ENCODE data around the gene THAP11. TPM values are rescaled to one million over a fixed set of nuclear protein-coding genes. Genes with fewer than 3 reads are reported as not detected.

The THAP11 gene
- 26.0 and 39.4 TPM in 2 replicates for total RNA-seq

DNA sequence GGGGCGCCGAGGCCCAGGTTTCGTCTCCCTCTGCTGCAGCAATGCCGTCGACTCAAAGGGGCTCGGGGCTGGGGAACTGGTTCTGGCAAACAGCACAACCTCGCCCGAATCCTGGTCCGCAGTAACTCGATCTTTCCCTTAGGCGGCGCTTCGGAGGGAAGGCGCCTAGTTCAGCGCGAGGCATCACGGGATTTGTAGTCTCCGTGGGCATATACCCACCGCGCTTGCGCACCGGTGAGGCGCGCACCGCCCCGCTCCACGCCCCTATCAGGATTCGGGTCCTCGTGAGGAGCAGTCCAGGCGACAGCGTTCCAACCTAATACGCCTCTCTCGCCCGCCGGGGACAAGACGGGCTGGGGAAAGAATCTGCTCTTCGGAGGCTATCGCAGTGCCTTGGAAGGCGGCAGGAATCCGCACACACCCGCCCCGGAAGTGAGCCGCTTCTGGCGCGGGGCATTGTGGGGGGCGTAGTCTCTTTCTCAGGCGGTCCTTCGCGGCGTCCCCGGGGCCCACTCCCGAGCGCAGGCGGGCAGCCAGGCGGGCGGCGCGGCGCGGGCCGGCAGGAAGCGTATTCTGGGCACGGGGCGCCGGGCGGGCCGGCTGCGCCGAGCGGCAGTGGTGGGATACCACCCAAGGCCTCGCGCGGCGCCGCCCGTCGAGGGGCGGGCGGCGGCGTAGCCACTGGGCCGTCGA, at the start of gene THAP11:
TSS of gene THAP11 (plus strand) at position 505 of the 693 bp plus-strand sequence. CDS start 235 bp downstream, outside the sequence.

GRCh38 chr16:67806428-67807147, 35.5 kb upstream of the THAP11 start, which contains the start of the genes RANBP10 and TSNAXIP1:
RANBP10 (minus strand) TSS chr16:67806560; CDS start chr16:67806536, 24 bp downstream.
TSNAXIP1 (plus strand) TSS chr16:67806889; CDS start chr16:67807150, 261 bp downstream.

DNA sequence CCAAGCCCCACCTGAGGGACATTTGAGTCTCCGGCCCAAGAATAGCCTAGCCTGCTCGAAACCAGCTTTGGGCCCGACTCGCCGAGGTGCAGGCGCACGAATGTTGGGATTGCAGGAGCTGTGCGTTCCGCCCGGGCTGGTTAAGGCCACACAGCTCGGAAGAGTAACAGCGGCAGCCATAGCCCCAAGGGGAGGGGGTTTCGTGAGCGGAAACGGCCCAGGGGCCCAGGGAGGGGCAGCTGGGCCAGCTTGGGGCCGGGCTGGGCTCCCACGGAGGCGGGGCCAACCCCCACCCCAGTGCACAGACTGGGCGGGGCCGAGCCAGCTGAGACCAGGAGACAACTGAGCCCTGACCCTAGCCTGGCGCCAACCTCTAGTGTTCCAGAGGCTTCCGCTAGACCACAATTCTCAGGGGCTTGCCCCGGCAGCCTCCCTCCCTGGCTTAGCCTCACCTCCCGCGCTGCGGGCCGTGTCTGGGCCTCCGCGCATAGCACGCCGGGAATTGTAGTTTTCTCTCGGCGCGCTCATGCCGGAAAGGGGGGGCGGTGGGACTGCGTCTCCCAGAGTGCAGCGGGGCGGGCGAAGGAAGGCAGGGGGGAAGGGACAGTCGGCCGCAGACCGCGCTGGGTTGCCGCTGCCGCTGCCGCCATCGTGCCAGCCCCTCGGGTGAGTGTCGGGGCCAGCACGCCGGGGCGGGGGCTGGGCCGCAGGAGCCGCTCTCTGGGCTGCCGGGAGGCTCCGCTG, 4.4 kb downstream of the THAP11 start, which contains the start of gene NUTF2:
TSS of gene NUTF2 (plus strand) at position 614 of the 744 bp plus-strand sequence. CDS start 18,198 bp downstream, outside the sequence.

GRCh38 chr16:67847064-67847861, 5.1 kb downstream of the THAP11 start, which contains the start of gene CENPT:
CENPT (minus strand) TSS chr16:67847693; CDS start chr16:67833859, 13,834 bp downstream.

GRCh38 chr16:67872631-67873434, 30.7 kb downstream of the THAP11 start, which contains the start of gene EDC4:
EDC4 (plus strand) TSS chr16:67873052; CDS start chr16:67873262, 210 bp downstream.

GRCh38 chr16:67884684-67885083, 42.6 kb downstream of the THAP11 start, which contains the start of gene NRN1L:
NRN1L (plus strand) TSS chr16:67884885; CDS start chr16:67884904, 19 bp downstream.

DNA sequence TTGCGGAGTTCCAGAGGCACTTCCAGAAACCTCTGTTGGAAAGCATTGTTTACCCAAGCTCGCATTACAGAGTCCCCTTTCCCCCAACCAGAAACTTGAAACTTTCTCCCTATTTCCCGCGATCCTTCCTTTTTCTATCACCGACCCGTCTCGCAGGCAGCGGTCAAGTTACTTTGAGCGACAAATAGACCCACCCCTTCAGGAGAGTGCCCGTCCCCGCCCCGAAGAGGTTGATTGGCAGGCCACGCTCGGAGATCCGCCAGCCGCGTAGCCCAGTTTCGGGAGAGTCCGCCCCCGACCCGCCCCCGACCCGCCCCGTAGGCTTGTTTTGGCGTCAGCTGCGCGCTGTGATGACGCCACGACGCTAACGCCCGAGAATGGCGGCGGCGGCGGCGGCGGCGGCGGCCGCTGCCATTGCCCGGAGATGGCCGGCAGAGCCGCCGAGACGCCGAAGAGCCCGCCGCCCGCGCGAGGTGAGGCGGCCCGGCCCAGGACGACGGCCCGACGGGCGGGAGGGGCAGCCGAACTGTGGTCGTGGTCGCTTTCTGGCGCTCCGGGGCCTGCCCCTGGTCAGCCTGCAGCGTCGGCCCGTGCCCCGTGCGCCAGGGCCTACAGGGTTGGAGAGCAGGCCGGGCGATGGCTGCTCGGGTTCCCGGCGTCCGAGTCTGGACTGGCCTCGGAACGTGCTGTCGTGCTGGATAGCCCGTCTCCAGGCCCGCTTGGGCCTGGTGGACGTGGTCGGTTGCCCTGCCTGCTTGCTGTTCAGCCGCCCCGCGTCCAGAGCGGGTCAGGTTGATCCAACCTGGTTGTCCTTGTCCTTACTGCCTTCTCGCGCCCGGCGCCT, 51.0 kb downstream of the THAP11 start, which contains the start of gene PSKH1:
TSS of gene PSKH1 (plus strand) at position 356 of the 844 bp plus-strand sequence. CDS start 15,496 bp downstream, outside the sequence.

Small RNAs within 50 kb of the gene (small RNA-seq; reads per million reads assigned to genes)
- gene AC040162.2 (ENCODE audit: low replicate concordance), result not detected
- not detected for gene NRN1L (ENCODE audit: low replicate concordance)

Other genes with a start within 250 kb of the THAP11 start
- 0.43 and 0.44 TPM in 2 replicates for gene CARMIL2, start 197.2 kb upstream of the THAP11 start, total RNA-seq
- gene ACD, start 182.1 kb upstream of the THAP11 start, total RNA-seq, result 17.3 and 39.8 TPM in 2 replicates
- 1.3 and 1.5 TPM in 2 replicates for gene PARD6A, start 181.4 kb upstream of the THAP11 start, total RNA-seq
- gene ENKD1, start 175.6 kb upstream of the THAP11 start, total RNA-seq, result 14.7 and 17.6 TPM in 2 replicates
- gene C16orf86, start 175.5 kb upstream of the THAP11 start, total RNA-seq, result 2.3 and 3.5 TPM in 2 replicates
- gene GFOD2, start 123.0 kb upstream of the THAP11 start, total RNA-seq, result 12.0 and 22.6 TPM in 2 replicates
- gene RANBP10, start 35.8 kb upstream of the THAP11 start, total RNA-seq, result 6.4 and 7.7 TPM in 2 replicates
- gene TSNAXIP1, start 35.4 kb upstream of the THAP11 start, total RNA-seq, result 0.88 and 1.0 TPM in 2 replicates
- 159 and 180 TPM in 2 replicates for gene NUTF2, start 4.6 kb downstream of the THAP11 start, total RNA-seq
- gene CENPT, start 5.4 kb downstream of the THAP11 start, total RNA-seq, result 21.4 and 52.3 TPM in 2 replicates
- gene EDC4, start 30.7 kb downstream of the THAP11 start, total RNA-seq, result 61.1 and 85.3 TPM in 2 replicates
- 1.0 TPM in 1 of 2 replicates, not detected in the other for gene NRN1L, start 42.6 kb downstream of the THAP11 start, total RNA-seq
- gene PSKH1, start 50.9 kb downstream of the THAP11 start, total RNA-seq, result 18.6 and 23.9 TPM in 2 replicates
- gene CTRL, start 89.5 kb downstream of the THAP11 start, total RNA-seq, result 0.29 and 2.0 TPM in 2 replicates
- 48.4 and 51.4 TPM in 2 replicates for gene PSMB10, start 94.5 kb downstream of the THAP11 start, total RNA-seq
- gene LCAT, start 101.8 kb downstream of the THAP11 start, total RNA-seq, result 6.4 and 10.7 TPM in 2 replicates
- gene SLC12A4, start 126.3 kb downstream of the THAP11 start, total RNA-seq, result 97.5 and 105 TPM in 2 replicates
- not detected in 2 replicates for gene DPEP3, start 138.2 kb downstream of the THAP11 start, total RNA-seq
- not detected in 2 replicates for gene DPEP2, start 157.2 kb downstream of the THAP11 start, total RNA-seq
- gene DPEP2NB, start 173.6 kb downstream of the THAP11 start, total RNA-seq, result not detected in 2 replicates
- gene DDX28, start 180.9 kb downstream of the THAP11 start, total RNA-seq, result 11.2 and 15.3 TPM in 2 replicates
- 11.4 and 21.0 TPM in 2 replicates for gene DUS2, start 181.0 kb downstream of the THAP11 start, total RNA-seq
- gene NFATC3, start 243.1 kb downstream of the THAP11 start, total RNA-seq, result 19.7 and 34.5 TPM in 2 replicates